SK-N-SH treated with all-trans-retinoic acid at 6 μM for 48 hours (cell line): ENCODE measurements around the gene ANKRD44.

Experiments used
- ARNTL ChIP-seq: fragments of 450-650 bp; formaldehyde crosslinking; IDR thresholded peaks from 2 replicates; pipeline ENCODE4 v1.5.0; 2020; ENCODE audit warnings: low read depth, mild to moderate bottlenecking, moderate library complexity, borderline replicate concordance
- OSR1 ChIP-seq: fragments of 250-450 bp; sonication (Bioruptor Pico); IDR thresholded peaks from 2 replicates; pipeline ENCODE4 v1.8.0; 2022; ENCODE audit warnings: moderate library complexity, mild to moderate bottlenecking, inconsistent platforms
- RARB ChIP-seq: fragments of 250-450 bp; sonication (Bioruptor Pico); IDR thresholded peaks from 2 replicates; pipeline ENCODE4 v1.8.0; 2021; ENCODE audit warnings: mild to moderate bottlenecking, moderate library complexity
- TOX ChIP-seq: fragments of 250-450 bp; sonication (Bioruptor Pico); IDR thresholded peaks from 2 replicates; pipeline ENCODE4 v1.8.0; 2021; ENCODE audit warnings: mild to moderate bottlenecking, moderate library complexity, borderline replicate concordance
- ZNF565 ChIP-seq: fragments of 450-650 bp; formaldehyde crosslinking; conservative IDR thresholded peaks from 2 replicates; pipeline ENCODE4 v1.5.0; 2020; ENCODE audit warnings: low read depth, mild to moderate bottlenecking, moderate library complexity

- TF ChIP-seq ZNF565 (CRISPR knock-in tag): no peak
- no peak for TF ChIP-seq TOX (CRISPR knock-in tag)
- TF ChIP-seq RARB: no peak
- no peak for TF ChIP-seq OSR1 (CRISPR knock-in tag)
- TF ChIP-seq ARNTL (CRISPR knock-in tag): no peak
These were observed 317.0 kb downstream of the ANKRD44 start for GRCh38 chr2:196993617-196994016.
